Effector CD4-positive, alpha-beta T cell (primary cell): ENCODE measurements around the gene RBM10.

Source experiments
- DNase-seq: peaks from one replicate; pipeline ENCODE4 v3.0.0-alpha.2; 2020

Gene RBM10

GRCh38 chrX:47151435-47151834 lies 6.4 kb downstream of the RBM10 start:
- DNase-seq, result no peak

- DNase-seq, result no peak
Observed at GRCh38 chrX:47156611-47157520, 11.8 kb downstream of the RBM10 start.

GRCh38 chrX:47158131-47158530 lies 13.1 kb downstream of the RBM10 start:
- no peak for DNase-seq

GRCh38 chrX:47158781-47159180 lies 13.8 kb downstream of the RBM10 start:
- no peak for DNase-seq

- no peak for DNase-seq
Observed at GRCh38 chrX:47160781-47161180, 15.8 kb downstream of the RBM10 start.

GRCh38 chrX:47162927-47163583 lies 18.0 kb downstream of the RBM10 start:
- DNase-seq, result no peak

- no peak for DNase-seq
Observed at GRCh38 chrX:47164420-47164819, 19.4 kb downstream of the RBM10 start.

- DNase-seq, result no peak
Observed at GRCh38 chrX:47166126-47166525, 21.1 kb downstream of the RBM10 start.

GRCh38 chrX:47168495-47169073 lies 23.6 kb downstream of the RBM10 start:
- DNase-seq, result no peak

GRCh38 chrX:47169273-47169672 lies 24.3 kb downstream of the RBM10 start:
- DNase-seq, result no peak

- no peak for DNase-seq
Observed at GRCh38 chrX:47169726-47170515, 24.9 kb downstream of the RBM10 start.

- no peak for DNase-seq
Observed at GRCh38 chrX:47170861-47171692, 26.1 kb downstream of the RBM10 start.

- no peak for DNase-seq
Observed at GRCh38 chrX:47171996-47172395, 27.0 kb downstream of the RBM10 start.

GRCh38 chrX:47172549-47172948 lies 27.5 kb downstream of the RBM10 start:
- no peak for DNase-seq

GRCh38 chrX:47172971-47173792 lies 28.2 kb downstream of the RBM10 start:
- DNase-seq, result no peak

GRCh38 chrX:47174376-47174775 lies 29.4 kb downstream of the RBM10 start:
- no peak for DNase-seq

GRCh38 chrX:47174846-47175587 lies 30.0 kb downstream of the RBM10 start:
- no peak for DNase-seq

- DNase-seq, result no peak
Observed at GRCh38 chrX:47175588-47175980, 30.6 kb downstream of the RBM10 start.

GRCh38 chrX:47176101-47176740 lies 31.2 kb downstream of the RBM10 start:
- DNase-seq, result no peak

GRCh38 chrX:47177079-47177478 lies 32.1 kb downstream of the RBM10 start:
- no peak for DNase-seq
